ENCODE data around the gene PPP3CA. TPM values are rescaled to one million over a fixed set of nuclear protein-coding genes. Genes with fewer than 3 reads are reported as not detected.
"Not testable (repeated sequence)": the region's sequence is repeated elsewhere in the genome, so short reads cannot be mapped to it uniquely, and the experiment has no call there.

The PPP3CA gene
- polyA plus RNA-seq, 4 donors = 33.0 to 49.7 (median 45.2) TPM

DNA sequence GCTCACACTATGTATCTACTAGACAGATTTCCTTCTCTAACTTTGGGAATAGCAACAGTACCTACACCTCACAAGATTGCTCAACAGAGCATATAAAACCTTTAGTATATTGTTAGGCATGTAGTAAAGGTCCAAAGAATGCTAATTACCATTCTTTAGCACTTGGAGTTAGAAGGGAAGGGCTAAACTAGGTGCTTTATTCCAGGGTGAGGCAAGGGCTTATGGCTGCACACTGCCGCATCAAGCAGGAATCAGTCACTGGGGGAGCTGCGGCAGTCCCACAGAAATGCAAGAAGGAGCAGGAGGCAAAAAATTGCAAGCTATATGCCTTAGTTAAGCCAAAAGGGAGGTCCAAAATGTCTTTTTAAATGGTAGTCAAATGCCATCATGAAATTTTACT, 162.7 kb downstream of the PPP3CA start:
- DNase-seq (ENCODE audit: low read depth in 4 of 4, low spot score in 3 of 4) = no peak

DNA sequence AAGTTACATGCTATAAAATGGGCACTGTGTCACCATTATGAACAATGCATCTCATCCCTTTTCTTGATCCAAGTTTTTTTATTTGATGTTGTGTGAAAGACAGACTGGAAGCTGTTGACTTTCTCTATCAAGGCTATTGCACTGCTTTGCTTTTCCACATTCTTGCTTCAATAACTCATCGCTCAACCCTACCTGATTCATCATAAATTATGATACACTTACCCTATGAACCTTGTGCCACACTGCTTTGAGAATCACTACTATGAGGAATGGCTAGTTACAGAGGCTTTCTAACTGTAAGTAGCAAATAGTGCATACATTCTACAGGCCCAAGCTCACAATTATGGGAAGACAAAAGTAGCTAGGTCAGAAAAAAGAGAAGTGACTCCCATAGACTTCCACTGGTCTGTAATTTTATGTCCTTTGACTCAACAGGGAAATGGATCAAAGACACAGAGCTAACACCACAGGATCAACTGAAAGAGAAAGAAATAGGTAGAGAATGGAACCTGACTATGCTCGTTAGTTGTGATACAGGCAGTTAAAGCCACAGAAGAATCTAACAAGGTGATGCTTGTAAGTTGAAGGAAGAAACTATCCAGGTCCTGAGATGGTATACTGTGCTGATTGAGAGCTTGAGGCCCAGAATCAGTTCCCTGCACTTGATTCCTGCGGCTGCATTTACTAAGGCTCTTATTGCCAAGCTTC, 163.5 kb downstream of the PPP3CA start:
- DNase-seq (ENCODE audit: low read depth in 4 of 4, low spot score in 3 of 4) = no peak

DNA sequence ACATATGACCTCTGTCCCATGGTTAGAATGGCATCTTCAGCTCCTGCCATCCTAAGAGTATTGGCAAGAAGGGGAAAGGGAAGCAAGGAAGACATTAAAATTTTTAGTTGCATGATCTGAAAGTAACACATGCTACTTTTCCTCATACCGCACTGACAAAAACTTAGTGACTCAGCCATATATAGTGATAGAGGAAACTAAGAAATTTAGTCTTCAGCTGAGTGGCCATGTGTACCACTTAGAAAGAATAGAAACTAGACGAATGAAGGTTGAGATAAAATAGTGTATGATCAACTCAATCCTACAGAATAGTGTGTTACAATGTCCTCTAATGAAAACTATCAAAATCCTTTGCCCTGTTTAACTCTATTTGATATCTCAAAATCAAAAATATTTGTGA, 164.1 kb downstream of the PPP3CA start:
- DNase-seq (ENCODE audit: low read depth in 4 of 4, low spot score in 3 of 4) = no peak

DNA sequence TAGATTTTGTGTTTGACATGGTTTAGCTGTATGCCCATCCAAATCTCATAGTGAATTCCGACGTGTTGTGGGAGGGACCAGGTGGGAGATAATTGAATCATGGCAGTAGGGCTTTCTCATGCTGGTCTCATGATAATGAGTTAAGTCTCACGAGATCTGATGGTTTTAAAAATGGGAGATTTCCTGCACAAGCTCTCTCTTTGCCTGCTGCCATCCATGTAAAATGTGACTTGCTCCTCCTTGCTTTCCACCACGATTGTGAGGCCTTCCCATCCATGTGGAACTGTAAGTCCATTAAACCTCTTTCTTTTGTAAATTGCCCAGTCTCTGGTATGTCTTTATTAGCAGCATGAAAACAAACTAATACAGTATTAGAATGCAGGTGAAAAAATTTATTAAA, 164.6 kb downstream of the PPP3CA start:
- not testable (repeated sequence) for DNase-seq (ENCODE audit: low read depth in 4 of 4, low spot score in 3 of 4)

DNA sequence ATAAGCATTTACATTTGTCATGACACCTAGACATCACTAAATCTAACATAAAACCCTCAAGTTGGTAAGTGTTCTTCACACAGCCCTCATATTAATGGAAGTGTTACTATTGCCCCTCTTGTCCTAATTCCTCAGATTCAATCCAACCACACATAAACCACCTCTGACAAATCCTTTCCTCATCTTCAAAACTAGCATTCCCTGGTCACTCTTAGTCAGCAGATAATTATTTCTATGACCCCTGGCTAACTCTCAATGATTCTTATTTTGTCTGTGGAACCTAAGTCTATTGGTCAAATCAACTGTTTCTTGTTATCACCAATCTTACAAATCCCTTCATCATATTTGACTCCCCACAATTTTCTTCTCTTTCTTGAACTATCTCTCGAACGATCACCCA, 168.6 kb downstream of the PPP3CA start:
- DNase-seq (ENCODE audit: low read depth in 4 of 4, low spot score in 3 of 4) = no peak

DNA sequence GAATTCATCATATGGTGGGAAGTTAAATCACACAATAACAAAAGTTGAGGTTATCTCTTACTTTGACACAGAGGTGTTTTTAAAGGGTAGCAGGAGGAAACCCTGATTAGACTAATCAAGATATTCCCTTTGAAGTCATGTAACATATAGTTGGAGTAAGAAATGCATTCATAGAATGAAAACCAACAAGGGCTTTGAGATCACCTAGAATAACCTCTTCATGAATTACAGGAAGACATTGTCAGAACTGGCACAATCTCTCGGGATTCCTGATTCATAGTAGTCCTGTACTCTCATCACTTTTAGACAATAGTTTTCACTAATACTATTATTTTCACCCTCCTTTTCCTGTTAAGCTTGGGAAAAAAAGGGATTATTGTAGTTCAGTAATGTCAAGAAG, 170.2 kb downstream of the PPP3CA start:
- no peak for DNase-seq (ENCODE audit: low read depth in 4 of 4, low spot score in 3 of 4)

DNA sequence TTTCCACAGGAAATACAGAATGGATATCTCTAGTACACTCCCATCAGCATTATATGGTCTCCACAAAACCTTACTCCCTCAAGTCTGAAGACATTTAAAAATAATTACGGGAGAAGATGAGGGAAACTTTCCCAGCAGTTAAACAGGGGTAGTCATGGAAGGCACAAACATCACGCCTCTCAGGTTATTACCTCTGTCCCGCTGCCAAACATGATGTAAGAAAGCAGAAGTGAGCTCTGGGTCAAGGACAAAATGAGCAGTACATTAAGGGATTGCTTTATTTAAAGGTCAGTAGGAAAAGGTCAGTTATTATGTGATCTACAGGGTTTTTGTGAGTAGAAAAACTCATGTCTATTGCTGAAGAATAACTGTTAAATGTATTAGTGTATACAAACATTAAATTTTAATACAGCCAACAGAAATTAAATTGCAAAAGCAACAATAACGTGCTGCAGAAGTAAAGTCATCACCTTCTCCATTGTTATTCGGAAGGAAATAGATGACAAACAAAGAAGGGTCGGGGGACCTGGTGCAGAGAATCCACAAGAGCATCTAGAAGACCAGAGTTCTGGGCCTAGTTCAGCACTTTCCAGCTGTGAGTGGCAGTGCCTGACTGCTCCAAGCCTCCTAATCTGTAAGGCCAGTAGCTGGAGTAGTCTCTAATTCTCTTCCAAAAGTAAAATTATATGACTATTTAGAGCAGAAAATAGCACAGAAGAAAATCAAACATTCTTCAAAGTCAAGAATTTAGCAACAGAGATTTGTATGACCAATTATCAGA, 171.2 kb downstream of the PPP3CA start:
- no peak for DNase-seq (ENCODE audit: low read depth in 4 of 4, low spot score in 3 of 4)

DNA sequence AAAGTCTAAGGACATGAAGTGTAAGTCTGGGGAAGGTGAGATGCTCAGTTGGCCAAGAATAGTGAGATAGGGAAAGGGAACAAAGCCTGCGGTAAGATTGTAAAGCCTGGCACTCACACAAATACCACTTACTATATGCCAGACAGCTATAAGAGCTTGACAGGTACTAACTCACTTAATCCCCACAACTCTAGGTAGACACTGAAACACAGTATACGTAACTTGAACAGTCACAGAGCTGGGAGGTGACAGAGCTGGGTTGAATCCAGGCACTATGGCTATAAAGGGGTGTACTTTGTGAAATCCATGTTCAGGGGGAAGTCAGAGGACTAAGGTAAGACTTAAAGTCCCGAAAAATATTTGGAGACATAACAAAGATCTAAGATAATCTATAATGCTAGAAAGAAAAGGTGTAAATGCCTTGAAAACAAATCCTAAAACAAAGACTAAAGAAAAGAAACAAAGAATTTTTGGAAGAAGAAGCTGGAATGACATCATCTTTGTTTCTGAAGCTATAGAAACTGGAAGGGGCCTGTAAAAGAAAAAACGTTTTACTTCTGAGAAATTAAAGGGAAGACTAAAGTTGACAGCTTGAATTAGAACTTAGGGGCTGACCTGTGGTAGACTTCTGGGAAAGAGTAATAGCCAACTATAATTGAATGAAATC, 172.5 kb downstream of the PPP3CA start:
- no peak for DNase-seq (ENCODE audit: low read depth in 4 of 4, low spot score in 3 of 4)

DNA sequence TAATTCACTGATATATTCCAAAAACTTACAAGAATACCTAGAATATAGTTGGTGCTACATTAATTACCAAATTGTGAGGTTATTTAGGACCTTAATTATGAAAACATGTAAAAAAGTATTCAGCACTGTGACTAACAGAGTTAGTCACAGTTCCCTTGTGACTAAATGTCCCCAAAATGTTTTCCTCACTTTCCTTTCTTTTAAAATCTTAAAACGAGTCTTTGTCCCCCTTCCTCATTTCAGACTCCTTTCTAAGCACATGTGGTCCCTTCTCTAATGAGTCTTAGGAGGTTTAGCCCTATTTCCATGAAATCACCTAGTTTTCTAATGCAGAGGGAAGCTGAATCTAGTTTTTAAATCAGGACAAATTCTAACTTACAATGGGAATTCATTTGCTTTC, 175.0 kb downstream of the PPP3CA start:
- no peak for DNase-seq (ENCODE audit: low read depth in 4 of 4, low spot score in 3 of 4)

DNA sequence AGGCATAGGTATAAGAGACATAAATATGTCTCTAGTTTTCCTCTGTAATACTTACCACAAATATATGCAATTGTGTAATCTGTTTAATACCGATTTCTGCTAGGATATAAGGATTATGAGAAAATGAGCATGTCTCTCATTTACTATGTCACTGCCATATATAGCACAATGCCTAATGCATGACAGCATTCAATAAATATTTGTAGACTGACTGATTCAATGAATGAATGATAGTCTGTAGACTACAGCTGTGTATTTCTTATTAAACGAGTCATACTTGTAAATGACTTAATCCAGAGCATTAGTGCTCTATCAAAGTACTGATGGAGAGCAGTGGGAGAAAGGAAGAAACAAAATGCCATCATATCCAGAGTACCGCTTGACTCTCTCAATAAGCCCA, 175.6 kb downstream of the PPP3CA start:
- DNase-seq (ENCODE audit: low read depth in 4 of 4, low spot score in 3 of 4) = no peak

DNA sequence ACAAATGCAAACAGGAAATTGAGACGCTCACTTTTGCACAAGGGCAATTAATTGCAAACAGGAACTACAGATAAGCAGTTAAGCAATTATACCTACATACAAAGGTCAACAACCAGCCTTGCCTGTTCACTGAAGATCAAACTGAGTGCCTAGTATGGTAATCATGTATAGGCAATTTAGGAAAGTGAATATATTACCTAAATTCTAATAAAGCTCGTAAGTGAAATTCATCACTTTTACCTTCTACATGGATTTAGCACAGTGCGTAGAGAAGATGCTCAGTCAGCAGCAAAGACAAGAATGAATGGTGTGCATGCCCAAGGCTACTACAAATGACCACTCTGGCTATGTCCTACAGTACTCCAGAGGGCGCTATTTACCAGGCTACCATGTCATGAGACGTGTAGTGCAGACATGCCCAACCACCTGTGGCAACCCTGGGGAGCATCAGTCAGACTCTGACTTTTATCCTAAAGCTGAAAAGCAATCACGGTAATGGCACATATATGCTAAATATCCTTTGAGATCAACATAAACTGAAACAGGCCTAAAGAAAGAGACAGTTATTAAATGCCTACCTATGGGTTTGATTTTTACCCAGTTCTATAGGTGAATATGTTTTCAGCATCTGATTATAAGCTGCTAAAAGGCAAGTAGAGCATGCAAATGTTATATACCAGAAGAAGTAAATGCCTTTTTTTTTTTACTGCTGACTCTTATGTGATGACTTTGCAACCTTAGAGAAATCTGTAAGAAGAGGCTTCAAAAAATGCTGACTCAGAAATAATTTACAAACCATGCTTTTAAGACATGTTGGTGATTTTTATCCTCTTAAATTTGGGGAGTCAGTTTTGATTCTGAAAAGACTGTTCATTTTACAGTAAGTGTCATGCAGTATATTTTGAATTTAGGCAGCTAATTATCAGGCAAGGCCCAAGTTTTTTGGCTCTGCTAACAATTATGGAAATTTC, 178.0 kb downstream of the PPP3CA start:
- DNase-seq (ENCODE audit: low read depth in 4 of 4, low spot score in 3 of 4) = peak; percentile 21 to 39 (median 27)

DNA sequence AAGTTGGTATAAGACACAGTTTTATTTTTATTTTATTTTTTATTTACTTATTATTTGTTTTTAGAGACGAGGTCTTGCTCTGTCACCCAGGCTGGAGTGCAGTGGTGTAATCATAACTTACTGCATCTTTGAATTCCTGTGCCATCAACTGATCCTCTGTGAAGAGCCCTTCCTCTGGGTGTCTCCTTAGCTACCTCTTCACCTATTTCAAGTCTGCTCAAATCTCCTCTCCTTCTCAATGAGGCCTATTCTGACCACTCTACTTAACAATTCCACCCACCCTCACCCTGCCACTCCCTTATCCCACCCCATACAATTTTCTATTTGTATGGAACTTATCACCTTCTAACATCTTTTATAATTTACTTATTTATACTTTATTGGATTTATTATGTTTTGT, 183.4 kb downstream of the PPP3CA start:
- DNase-seq (ENCODE audit: low read depth in 4 of 4, low spot score in 3 of 4) = no peak

DNA sequence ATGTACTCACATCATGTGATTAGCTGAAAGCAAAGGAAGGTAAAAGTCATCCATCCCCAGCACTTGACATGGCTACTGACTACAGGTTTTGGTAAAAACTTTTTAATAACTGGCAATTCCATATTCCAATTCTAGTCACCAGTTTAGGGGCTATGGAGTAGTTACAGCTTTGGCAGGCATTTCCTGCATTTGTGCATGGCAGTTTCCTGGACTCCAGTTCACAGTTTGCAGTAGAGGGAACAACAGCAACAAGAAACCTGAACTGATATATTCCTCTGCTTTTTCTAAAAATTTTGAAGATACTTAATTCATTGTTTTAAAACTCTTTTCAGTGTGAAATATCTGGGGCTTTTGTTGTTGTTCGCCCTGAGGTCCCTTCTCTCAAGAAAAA, 184.3 kb downstream of the PPP3CA start:
- no peak for DNase-seq (ENCODE audit: low read depth in 4 of 4, low spot score in 3 of 4)

DNA sequence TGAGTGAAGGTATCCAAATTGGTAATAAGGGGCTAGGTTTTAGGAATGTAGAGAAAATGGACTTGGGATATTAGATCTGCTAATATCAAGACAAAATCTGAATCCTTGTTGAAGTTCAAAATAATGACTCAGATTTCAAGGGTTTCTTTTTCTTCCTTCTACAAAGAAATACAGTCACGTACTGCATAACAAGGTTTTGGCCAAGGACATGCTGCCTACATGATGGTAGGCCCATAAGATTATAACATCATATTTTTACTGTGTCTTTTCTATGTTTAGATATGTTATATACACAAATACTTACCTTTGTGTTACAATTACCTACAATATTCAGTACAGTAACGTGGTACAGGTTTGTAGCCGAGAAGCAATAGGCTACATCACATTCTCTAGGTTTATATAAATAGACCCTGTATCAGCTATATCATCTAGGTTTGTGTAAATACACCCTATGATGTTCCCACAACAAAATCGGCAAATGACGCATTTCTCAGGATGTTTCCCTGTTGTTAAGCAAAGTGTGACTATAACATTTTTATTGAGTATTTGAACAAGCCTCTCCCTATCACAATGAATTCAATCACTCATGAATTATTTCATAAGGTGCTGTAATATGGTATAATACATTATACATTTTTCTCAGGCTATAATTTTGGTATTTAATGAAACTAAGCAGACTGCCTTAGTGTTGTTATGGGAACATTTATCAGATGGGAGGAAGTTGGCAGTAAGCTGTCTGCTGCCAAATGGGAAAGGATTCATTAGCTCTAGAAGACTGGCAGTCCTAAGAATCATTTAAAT, 186.3 kb downstream of the PPP3CA start:
- DNase-seq (ENCODE audit: low read depth in 4 of 4, low spot score in 3 of 4) = no peak

DNA sequence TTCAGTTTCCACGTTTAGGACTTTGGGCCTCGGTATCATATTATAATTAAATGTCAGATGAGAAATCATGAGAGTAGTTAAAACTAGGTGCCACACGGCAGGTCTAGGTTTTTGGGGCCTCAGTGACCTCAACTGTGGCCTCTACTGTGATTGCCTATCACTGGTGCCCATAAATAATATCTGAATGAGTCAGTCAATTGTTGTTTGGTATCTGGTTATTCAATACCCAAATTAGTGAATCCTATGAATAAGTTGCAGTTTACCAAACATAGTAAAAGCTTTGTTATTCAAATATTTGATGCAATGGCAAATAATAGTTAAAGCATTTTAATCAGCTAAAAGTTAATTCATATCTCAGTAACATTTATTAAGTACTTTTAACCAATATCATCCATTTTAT, 188.8 kb downstream of the PPP3CA start:
- DNase-seq (ENCODE audit: low read depth in 4 of 4, low spot score in 3 of 4) = no peak

DNA sequence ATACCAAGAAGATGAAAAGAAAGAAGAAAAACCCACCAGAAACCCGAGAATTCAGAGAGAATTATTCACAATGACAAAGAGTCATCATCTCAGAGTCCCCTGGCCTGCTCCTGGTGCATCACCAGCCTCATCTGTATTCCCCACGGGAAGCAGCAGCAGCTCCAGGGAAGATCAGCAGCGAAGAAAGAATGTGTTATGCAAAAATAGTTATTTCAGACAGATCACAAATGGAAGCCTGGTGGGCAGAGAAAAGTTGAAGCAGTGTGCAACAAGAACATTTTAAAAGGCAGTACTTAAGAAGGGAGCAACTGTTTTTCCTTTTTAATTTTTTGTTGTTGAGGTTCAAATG, 189.2 kb downstream of the PPP3CA start:
- DNase-seq (ENCODE audit: low read depth in 4 of 4, low spot score in 3 of 4) = no peak

DNA sequence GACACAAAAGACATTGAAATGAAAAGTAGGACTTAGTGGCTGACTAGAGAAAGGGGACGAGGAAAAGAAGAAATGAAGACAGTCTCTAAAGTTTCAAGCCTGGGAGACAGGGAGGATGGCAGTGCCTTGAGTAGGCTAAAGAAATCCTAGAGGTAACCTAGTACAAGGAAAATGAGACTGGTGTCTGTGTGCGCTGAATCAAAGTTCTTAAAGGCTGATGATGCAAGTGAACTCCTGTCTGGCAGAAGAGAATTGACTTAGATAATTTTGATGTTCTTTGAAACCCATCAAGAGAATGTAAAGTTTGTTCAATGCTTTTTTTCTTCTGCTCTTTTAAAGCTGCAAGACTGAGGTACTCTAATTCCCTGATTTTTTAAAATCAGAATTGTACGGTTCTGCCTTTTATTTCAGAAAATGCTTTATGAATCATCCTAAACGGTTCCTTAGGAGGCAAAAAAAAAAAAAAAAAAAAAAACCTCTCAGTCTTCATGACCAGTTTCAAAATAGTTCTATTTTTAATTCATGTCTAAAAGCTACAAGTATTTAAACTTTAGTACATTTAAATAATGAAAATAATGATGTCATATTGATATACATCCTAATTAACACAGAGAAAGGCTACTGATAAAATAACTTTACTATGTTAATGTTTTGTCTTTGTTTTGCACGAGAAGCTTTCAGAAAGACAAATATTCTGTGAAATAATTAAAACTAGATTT, 189.8 kb downstream of the PPP3CA start:
- DNase-seq (ENCODE audit: low read depth in 4 of 4, low spot score in 3 of 4) = no peak

DNA sequence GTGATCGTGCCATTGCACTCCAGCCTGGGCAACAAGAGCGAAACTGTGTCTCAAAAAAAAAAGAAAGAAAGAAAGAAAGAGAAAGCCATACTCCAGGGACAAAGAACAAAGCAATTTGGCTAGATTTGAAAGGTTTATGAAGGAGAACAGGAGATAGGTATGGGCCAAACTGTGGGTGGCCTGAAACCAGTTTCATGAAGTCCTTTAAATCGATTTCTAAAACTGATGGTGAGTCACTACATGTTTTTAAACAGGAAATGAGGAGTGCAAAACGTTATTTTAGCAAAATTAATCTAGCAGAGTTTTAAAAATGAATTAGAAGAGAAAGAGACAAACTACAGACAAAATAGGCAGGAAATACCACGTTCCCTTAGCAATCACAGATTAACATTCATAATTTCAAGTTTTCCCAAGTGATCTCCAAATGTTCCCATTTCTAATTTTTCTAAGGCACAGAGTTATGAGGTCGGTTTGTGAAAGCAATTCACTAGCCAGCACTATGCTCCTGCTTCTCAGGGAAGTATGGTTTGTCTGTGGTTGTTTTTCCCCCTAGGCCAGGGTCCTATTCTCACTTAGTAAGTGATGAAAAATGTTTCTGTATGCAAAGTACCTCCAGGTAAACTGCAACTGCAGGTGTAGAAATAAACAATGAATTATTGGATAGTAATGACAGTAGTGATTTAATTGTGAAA, 190.6 kb downstream of the PPP3CA start:
- no peak for DNase-seq (ENCODE audit: low read depth in 4 of 4, low spot score in 3 of 4)

DNA sequence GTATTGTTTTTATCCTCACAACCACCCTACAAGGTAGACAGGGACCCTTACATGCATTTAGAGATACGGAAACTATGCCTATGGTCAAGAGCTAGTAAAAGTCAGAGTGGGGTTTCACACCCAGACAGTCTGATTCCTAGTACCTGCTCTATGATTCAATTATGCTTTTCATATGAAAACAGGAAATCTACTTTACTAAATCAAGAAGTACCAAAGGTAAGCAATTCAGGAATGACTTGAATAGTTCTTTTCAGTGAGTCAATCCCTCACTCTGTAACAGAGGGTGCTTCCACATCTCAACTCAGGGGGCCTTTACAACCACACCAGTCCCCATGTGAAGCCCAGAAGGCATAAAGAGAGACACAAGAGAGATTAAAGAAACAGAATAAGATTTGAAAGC, 191.4 kb downstream of the PPP3CA start:
- no peak for DNase-seq (ENCODE audit: low read depth in 4 of 4, low spot score in 3 of 4)
